Astrocyte (in vitro differentiated cells and primary cell): Measurements from ENCODE around the gene CA10. TPM values are rescaled to one million over a fixed set of nuclear protein-coding genes. Genes with fewer than 3 reads are reported as not detected.

Experiments
- DNase-seq: peaks from one replicate; pipeline ENCODE4 v3.0.0-alpha.2; 2010; ENCODE audit warnings: low read depth
- FAIRE-seq: peaks from 2 replicates; lab custom pipeline; 2011; peaks lifted over from hg19 to GRCh38; lab: Jason Lieb, UNC
- H2AFZ ChIP-seq: 2 replicates; pipeline ENCODE4 v1.6.0; 2012; ENCODE audit warnings: low read depth, low read length, inconsistent platforms
- H3K27ac ChIP-seq: 2 replicates; pipeline ENCODE4 v1.5.1; 2011; ENCODE audit warnings: low read depth, low read length, inconsistent platforms
- H3K27me3 ChIP-seq: 2 replicates; pipeline ENCODE4 v1.6.0; 2011; ENCODE audit warnings: low read length, inconsistent platforms; ENCODE audit not compliant: insufficient read depth
- H3K36me3 ChIP-seq: 2 replicates; pipeline ENCODE4 v1.5.1; 2011; ENCODE audit warnings: low read length, inconsistent platforms; ENCODE audit not compliant: insufficient read depth
- H3K4me1 ChIP-seq: 2 replicates; pipeline ENCODE4 v1.5.1; 2011; ENCODE audit warnings: low read length, inconsistent platforms; ENCODE audit not compliant: insufficient read depth
- H3K4me2 ChIP-seq: 2 replicates; pipeline ENCODE4 v1.6.0; 2012; ENCODE audit warnings: low read length, inconsistent platforms
- H3K4me3 ChIP-seq: 2 replicates; pipeline ENCODE4 v1.5.1; 2011; ENCODE audit warnings: low read depth, mild to moderate bottlenecking, low read length, inconsistent platforms; ENCODE audit not compliant: insufficient read depth
- H3K79me2 ChIP-seq: 2 replicates; pipeline ENCODE4 v1.6.0; 2012; ENCODE audit warnings: mild to moderate bottlenecking, low read length, inconsistent platforms; ENCODE audit not compliant: insufficient read depth
- H3K9ac ChIP-seq: 2 replicates; pipeline ENCODE4 v1.6.0; 2012; ENCODE audit warnings: mild to moderate bottlenecking, low read length, inconsistent platforms
- H3K9me3 ChIP-seq: 2 replicates; pipeline ENCODE4 v1.5.1; 2012; ENCODE audit warnings: low read depth, mild to moderate bottlenecking, low read length, inconsistent platforms; ENCODE audit not compliant: insufficient read depth
- H4K20me1 ChIP-seq: 2 replicates; pipeline ENCODE4 v1.6.0; 2012; ENCODE audit warnings: low read length, inconsistent platforms; ENCODE audit not compliant: insufficient read depth
- H3K27ac Mint-ChIP-seq: one replicate; pipeline ENCODE4 v1.8.0; 2021; ENCODE audit warnings: mild to moderate bottlenecking, mixed read lengths; ENCODE audit not compliant: unreplicated experiment
- H3K27me3 Mint-ChIP-seq: one replicate; pipeline ENCODE4 v1.8.0; 2021; ENCODE audit warnings: low read depth, mixed read lengths; ENCODE audit not compliant: unreplicated experiment
- H3K36me3 Mint-ChIP-seq: one replicate; pipeline ENCODE4 v1.8.0; 2021; ENCODE audit warnings: low read depth, mixed read lengths; ENCODE audit not compliant: unreplicated experiment
- H3K4me1 Mint-ChIP-seq: one replicate; pipeline ENCODE4 v1.8.0; 2021; ENCODE audit warnings: low read depth, mixed read lengths; ENCODE audit not compliant: unreplicated experiment
- H3K4me3 Mint-ChIP-seq: one replicate; pipeline ENCODE4 v1.8.0; 2021; ENCODE audit warnings: mild to moderate bottlenecking, moderate library complexity, mixed read lengths; ENCODE audit not compliant: unreplicated experiment
- H3K9me3 Mint-ChIP-seq: one replicate; pipeline ENCODE4 v1.8.0; 2021; ENCODE audit warnings: mild to moderate bottlenecking, mixed read lengths; ENCODE audit not compliant: unreplicated experiment
- CTCF ChIP-seq: IDR thresholded peaks from 2 replicates; pipeline ENCODE4 v1.5.1; 2011; ENCODE audit warnings: low read depth, mild to moderate bottlenecking, inconsistent platforms, low read length, moderate library complexity; ENCODE audit not compliant: insufficient read depth
- EZH2 ChIP-seq: IDR thresholded peaks from 2 replicates; pipeline ENCODE4 v1.6.1; 2012; ENCODE audit warnings: mild to moderate bottlenecking, low read length, inconsistent platforms; ENCODE audit not compliant: insufficient read depth
- total RNA-seq: library from RNA; stranded (reverse); gene quantifications from 2 replicates; pipeline ENCODE4 v1.2.1, GENCODE V29; 2021

Gene CA10
- total RNA-seq, 1 donor from 2014 or later: 0.43 TPM

DNA sequence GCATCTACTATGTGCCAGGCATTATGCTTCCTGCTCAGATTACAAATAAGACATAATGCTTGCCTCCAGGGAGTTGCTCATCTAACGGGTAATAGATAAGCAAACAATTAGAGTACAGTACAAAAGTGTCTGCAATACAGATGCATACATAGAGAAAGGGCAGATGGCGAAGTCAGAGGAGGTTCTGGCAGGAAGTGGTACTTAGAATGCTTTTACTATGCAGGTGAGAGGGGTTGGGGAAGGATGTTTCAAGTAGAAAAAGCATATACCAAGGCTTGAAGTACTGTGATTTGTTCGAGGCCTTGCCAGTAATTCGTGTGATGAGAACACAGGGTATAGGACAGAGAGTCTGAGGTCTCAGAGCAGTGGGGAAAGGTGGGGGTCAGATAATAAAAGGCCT lies 548.4 kb downstream of the CA10 start:
- Histone ChIP-seq H3K79me2 (no peaks in the 10 kb centered on the region), H4K20me1 (no peaks in the 10 kb centered on the region), H3K4me2 (no peak overlapping the region), H3K4me1 (no peaks in the 10 kb centered on the region), H3K9me3 (no peaks in the 10 kb centered on the region), H3K27me3 (no peaks in the 10 kb centered on the region), H3K27ac (no peak overlapping the region), H3K4me3 (no peak overlapping the region), H3K9ac (no peak overlapping the region), H3K36me3 (no peaks in the 10 kb centered on the region), H2AFZ (no peak overlapping the region)
- Mint-ChIP-seq H3K27me3 (peaks cover under 1% of the 10 kb centered on the region), H3K9me3 (peaks cover 5% of the 10 kb centered on the region), H3K27ac (no peak overlapping the region), H3K4me1 (peaks cover 2% of the 10 kb centered on the region), H3K4me3 (no peak overlapping the region), H3K36me3 (no peaks in the 10 kb centered on the region)
- no peak for FAIRE-seq
- TF ChIP-seq EZH2 (no peak), CTCF (no peak)
- no peak for DNase-seq

GRCh38 chr17:51608251-51608933 lies 550.1 kb downstream of the CA10 start:
- no peak for TF ChIP-seq EZH2
- no peak for TF ChIP-seq CTCF
- H3K27me3 ChIP-seq: no peaks in the 10 kb centered on the region
- H3K27ac ChIP-seq: no peak overlapping the region
- no peaks in the 10 kb centered on the region for H3K4me1 ChIP-seq
- no peak overlapping the region for H3K9ac ChIP-seq
- Mint-ChIP-seq H3K27me3 (no peaks in the 10 kb centered on the region), H3K4me3 (no peak overlapping the region), H3K4me1 (peaks cover 2% of the 10 kb centered on the region), H3K9me3 (peaks cover 6% of the 10 kb centered on the region), H3K36me3 (no peaks in the 10 kb centered on the region), H3K27ac (no peak overlapping the region)
- H3K4me3 ChIP-seq: no peak overlapping the region
- no peaks in the 10 kb centered on the region for H3K36me3 ChIP-seq
- H3K79me2 ChIP-seq: no peaks in the 10 kb centered on the region
- H4K20me1 ChIP-seq: no peaks in the 10 kb centered on the region
- no peak overlapping the region for H3K4me2 ChIP-seq
- H3K9me3 ChIP-seq: no peaks in the 10 kb centered on the region
- FAIRE-seq (no peak), DNase-seq (no peak)
- no peak overlapping the region for H2AFZ ChIP-seq

DNA sequence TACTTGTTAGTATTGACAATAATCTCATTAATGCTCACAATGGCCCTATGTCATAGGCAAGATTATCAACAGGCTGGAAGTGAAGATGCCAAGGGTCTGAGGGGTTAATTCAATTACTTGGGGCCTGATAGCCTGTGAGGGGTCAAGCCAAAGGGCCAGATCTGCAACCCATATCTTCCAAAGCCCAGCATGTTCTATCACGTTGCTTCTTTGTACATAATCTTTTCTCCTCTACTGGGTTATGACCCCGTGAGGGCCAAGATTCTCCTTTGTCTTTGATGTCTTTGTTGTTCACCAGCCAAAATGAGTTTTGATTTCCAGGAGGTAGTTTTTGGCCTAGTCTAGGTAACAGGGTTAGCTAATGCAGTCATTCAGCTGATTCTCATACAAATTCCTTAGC lies 551.0 kb downstream of the CA10 start:
- Histone ChIP-seq H3K79me2 (no peaks in the 10 kb centered on the region), H3K27me3 (no peaks in the 10 kb centered on the region), H3K9me3 (no peaks in the 10 kb centered on the region), H3K27ac (no peak overlapping the region), H4K20me1 (no peaks in the 10 kb centered on the region), H2AFZ (no peak overlapping the region), H3K4me2 (no peak overlapping the region), H3K9ac (no peak overlapping the region), H3K4me1 (no peaks in the 10 kb centered on the region), H3K4me3 (no peak overlapping the region), H3K36me3 (no peaks in the 10 kb centered on the region)
- H3K36me3 Mint-ChIP-seq: no peaks in the 10 kb centered on the region
- H3K9me3 Mint-ChIP-seq: peaks cover 3% of the 10 kb centered on the region
- FAIRE-seq (no peak), DNase-seq (no peak)
- H3K4me3 Mint-ChIP-seq: no peak overlapping the region
- H3K4me1 Mint-ChIP-seq: no peaks in the 10 kb centered on the region
- TF ChIP-seq CTCF: no peak
- no peaks in the 10 kb centered on the region for H3K27me3 Mint-ChIP-seq
- H3K27ac Mint-ChIP-seq: no peak overlapping the region
